D721Med (cell line): Measurements from ENCODE around the gene SLC5A11.

Experiments
- DNase-seq: peaks from one replicate; pipeline ENCODE4 v3.0.0; 2011; ENCODE audit warnings: low spot score; ENCODE audit not compliant: insufficient read length
- FAIRE-seq: peaks from 2 replicates; lab custom pipeline; 2011; peaks lifted over from hg19 to GRCh38; lab: Jason Lieb, UNC
- CTCF ChIP-seq: IDR thresholded peaks from 2 replicates; pipeline ENCODE4 v1.5.1; 2012; ENCODE audit warnings: mild to moderate bottlenecking, control low read depth; ENCODE audit not compliant: insufficient read depth; ENCODE audit errors: missing control alignments

Gene SLC5A11

DNA sequence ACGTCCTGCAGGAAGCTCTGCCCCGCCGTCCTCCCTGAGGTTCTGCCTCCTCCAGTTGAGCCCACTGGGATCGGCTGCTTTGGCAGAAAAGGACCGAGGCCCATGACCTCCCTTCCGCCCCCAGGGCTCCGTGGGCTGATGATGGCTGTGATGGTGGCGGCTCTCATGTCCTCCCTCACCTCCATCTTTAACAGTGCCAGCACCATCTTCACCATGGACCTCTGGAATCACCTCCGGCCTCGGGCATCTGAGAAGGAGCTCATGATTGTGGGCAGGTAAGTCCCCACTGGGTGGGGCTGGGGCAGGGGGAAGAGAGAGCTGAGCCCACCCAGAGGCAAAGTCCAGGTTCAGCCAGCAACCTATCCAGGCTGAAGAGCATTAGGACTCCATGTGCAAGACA lies 61.1 kb downstream of the SLC5A11 start:
- DNase-seq (no peak), FAIRE-seq (no peak)
- TF ChIP-seq CTCF, result no peak

GRCh38 chr16:24908716-24909115 lies 63.0 kb downstream of the SLC5A11 start:
- no peak for FAIRE-seq
- no peak for TF ChIP-seq CTCF
- no peak for DNase-seq

GRCh38 chr16:24909856-24910255 lies 64.1 kb downstream of the SLC5A11 start:
- FAIRE-seq, result no peak
- DNase-seq, result peak; percentile 94
- no peak for TF ChIP-seq CTCF

DNA sequence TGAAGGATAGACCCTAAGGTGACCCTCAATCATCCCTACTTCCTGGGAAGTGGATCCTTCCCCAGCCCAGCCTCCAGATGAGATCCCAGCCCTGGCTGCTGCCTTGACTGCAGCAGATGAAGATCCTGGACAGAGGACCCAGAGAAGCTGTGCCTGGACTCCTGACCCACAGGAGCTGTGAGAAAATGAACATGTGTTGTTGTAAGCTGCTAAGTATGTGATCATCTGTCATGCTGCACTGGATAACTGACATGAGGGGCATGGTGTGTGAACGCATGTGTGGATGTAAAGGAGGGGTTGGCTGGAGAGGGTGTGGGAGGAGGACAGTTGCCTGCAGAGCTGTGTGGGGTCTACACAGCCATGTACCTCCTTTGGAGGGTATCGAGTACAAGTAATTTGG lies 69.3 kb downstream of the SLC5A11 start:
- DNase-seq (no peak), FAIRE-seq (no peak)
- TF ChIP-seq CTCF, result no peak

DNA sequence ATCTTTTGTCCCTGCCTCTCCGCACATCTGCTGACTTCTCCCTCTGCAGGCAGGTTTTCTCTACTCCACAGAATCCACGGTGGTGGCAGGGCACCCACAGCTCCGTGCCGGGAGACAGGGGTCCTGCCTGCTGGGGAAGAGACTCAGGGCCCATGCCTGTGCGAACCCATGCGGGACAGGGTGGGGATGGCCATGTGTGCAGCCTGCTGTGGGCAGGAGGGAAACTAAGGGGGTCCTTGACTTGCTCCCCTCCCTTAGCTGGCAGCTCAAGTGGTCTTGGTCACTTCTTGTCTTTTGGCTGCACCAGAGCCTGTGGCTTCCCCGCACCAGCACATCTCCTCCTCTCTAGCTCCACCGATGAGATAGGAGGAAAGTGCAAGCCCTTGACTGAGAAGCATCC lies 69.8 kb downstream of the SLC5A11 start:
- no peak for TF ChIP-seq CTCF
- DNase-seq (no peak), FAIRE-seq (no peak)

DNA sequence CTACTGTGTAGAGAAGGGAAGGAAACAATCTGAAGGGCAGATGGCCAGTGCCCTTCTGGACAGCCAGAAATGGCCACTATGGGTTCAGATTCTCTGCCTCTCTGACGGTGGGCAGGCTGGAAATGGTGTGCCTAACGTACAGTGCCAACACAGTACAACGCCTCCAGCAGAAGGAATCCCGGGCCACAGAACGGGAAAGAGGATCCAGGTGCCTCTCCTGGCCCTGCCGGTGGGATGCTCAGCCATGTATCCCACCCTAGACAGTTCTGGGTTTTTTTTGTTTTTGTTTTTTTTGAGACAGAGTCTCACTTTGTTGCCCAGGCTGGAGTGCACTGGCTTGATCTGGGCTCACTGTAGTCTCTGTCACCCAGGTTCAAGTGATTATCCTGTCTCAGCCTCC lies 71.5 kb downstream of the SLC5A11 start:
- FAIRE-seq, result no peak
- no peak for TF ChIP-seq CTCF
- DNase-seq, result no peak

DNA sequence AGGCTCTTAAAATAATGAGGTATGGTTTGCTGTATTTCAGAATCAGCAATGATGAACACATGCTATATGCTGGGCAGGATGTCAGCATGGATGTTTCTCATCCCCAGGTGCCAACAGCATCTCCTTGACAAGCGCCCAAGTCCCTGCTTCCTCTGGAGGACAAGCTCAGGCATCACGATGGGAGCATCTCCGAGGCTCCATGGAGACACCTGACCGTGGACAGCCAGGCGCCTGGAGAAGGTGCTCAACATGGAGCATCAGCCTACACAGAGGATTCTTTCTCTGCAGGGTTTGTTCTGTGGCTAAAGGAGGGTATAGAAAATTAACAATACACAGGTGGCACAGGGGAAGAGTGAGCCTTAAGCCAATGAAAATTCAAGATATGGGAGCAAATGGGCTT lies 72.1 kb downstream of the SLC5A11 start:
- FAIRE-seq, result no peak
- TF ChIP-seq CTCF, result no peak

More for the DNA sequence above, 72.1 kb downstream of the SLC5A11 start:
- no peak for DNase-seq
